Prostate gland (tissue), 2 donors: ENCODE results near the gene FBXO41. TPM values are rescaled to one million over a fixed set of nuclear protein-coding genes. Genes with fewer than 3 reads are reported as not detected.

Experiments
- DNase-seq: peaks from one replicate; pipeline ENCODE4 v3.0.0-alpha.2; 2019; ENCODE audit warnings: low spot score
- H3K27ac ChIP-seq, 2 donors: fragments of 200-600 bp; sonication (generic); 2 replicates each; pipeline ENCODE4 v1.5.1; 2017 to 2019
- H3K27me3 ChIP-seq: fragments of 200-600 bp; sonication (generic); replicated peaks from 2 replicates; pipeline ENCODE4 v1.5.1; 2019; ENCODE audit not compliant: insufficient read depth
- H3K36me3 ChIP-seq, 2 donors: fragments of 200-600 bp; sonication (generic); 1 replicate in 1 of 2; 2 replicates in 1 of 2; pipeline versions ENCODE4 v1.5.1 to v1.8.1; 2017 to 2019
- H3K4me1 ChIP-seq: fragments of 200-600 bp; sonication (generic); replicated peaks from 2 replicates; pipeline ENCODE4 v1.5.1; 2019
- H3K4me3 ChIP-seq, 2 donors: fragments of 200-600 bp; sonication (generic); 2 replicates each; pipeline ENCODE4 v1.5.1; 2017 to 2019
- H3K9me3 ChIP-seq: fragments of 200-600 bp; sonication (generic); 2 replicates; pipeline ENCODE4 v1.5.1; 2017
- CTCF ChIP-seq, 4 experiments: fragments of 200-600 bp in 2 of 4; fragments of 450-650 bp in 2 of 4; sonication (generic) in 2 of 4; IDR thresholded peaks; 1 replicate in 3 of 4; 2 replicates in 1 of 4; pipeline ENCODE4 v1.5.1; 2016 to 2019; ENCODE audit warnings: antibody characterized with exemption in 4 of 4, mild to moderate bottlenecking in 2 of 4, moderate library complexity in 2 of 4
- POLR2A ChIP-seq: fragments of 450-650 bp; IDR thresholded peaks from one replicate; pipeline ENCODE4 v1.6.1; 2016; ENCODE audit warnings: antibody characterized with exemption, mild to moderate bottlenecking
- POLR2AphosphoS5 ChIP-seq: sonication (generic); formaldehyde crosslinking; IDR thresholded peaks from one replicate; pipeline ENCODE4 v1.6.1; 2017; ENCODE audit warnings: antibody characterized with exemption
- WGBS: methylation state at CpG from one replicate; pipeline ENCODE4 v1.1.5; 2018; 5-methylcytosine and 5-hydroxymethylcytosine counted together
- intact Hi-C: fragments of 100-400 bp; cut with DNase I; formaldehyde crosslinking; loops from one replicate; pipeline ENCODE4 v1.14.2; 2022
- total RNA-seq, 2 donors: library from RNA; depleted of rRNA; stranded (reverse); fragments of >200 nt; gene quantifications; one replicate each; pipeline ENCODE4 v1.1.0, GENCODE V29; 2016

The FBXO41 gene
- total RNA-seq, 2 donors from 2014 or later, result 4.2 to 7.4 TPM

GRCh38 chr2:73223821-73224220, 60.5 kb downstream of the FBXO41 start:
- no peak for TF ChIP-seq POLR2AphosphoS5
- no peak for TF ChIP-seq POLR2A
- no peak for TF ChIP-seq CTCF (IDR thresholded peaks at IDR 0.05)
- DNase-seq, result no peak
- Histone ChIP-seq H3K4me3 (no peak overlapping the region), H3K27ac (no peak overlapping the region), H3K4me1 (no peaks in the 10 kb centered on the region), H3K9me3 (no peaks in the 10 kb centered on the region), H3K27me3 (no peaks in the 10 kb centered on the region), H3K36me3 (no peaks in the 10 kb centered on the region)
- intact Hi-C loops, result no loop called here
- 92% methylated on average over 4 of the region's 4 CpGs for WGBS

GRCh38 chr2:73218298-73218697, 66.0 kb downstream of the FBXO41 start:
- H3K27ac ChIP-seq, result no peak overlapping the region
- intact Hi-C loops, result no loop called here
- no peaks in the 10 kb centered on the region for H3K27me3 ChIP-seq
- H3K4me1 ChIP-seq, result no peaks in the 10 kb centered on the region
- TF ChIP-seq CTCF (IDR thresholded peaks at IDR 0.05) (no peak), POLR2AphosphoS5 (no peak)
- H3K4me3 ChIP-seq, result no peak overlapping the region
- no peak for DNase-seq
- no peaks in the 10 kb centered on the region for H3K36me3 ChIP-seq
- H3K9me3 ChIP-seq, result no peaks in the 10 kb centered on the region

- Histone ChIP-seq H3K9me3 (no peaks in the 10 kb centered on the region), H3K4me3 (no peak overlapping the region), H3K27ac (no peak overlapping the region), H3K4me1 (no peaks in the 10 kb centered on the region), H3K36me3 (no peaks in the 10 kb centered on the region), H3K27me3 (no peaks in the 10 kb centered on the region)
- intact Hi-C loops, result no loop called here
- 86% methylated on average over 2 of the region's 2 CpGs for WGBS
- no peak for DNase-seq
- no peak for TF ChIP-seq POLR2AphosphoS5
- no peak for TF ChIP-seq CTCF (IDR thresholded peaks at IDR 0.05)
- no peak for TF ChIP-seq POLR2A
Measured at GRCh38 chr2:73217826-73218225, 66.5 kb downstream of the FBXO41 start.

GRCh38 chr2:73217160-73217559, 67.1 kb downstream of the FBXO41 start:
- Histone ChIP-seq H3K36me3 (no peaks in the 10 kb centered on the region), H3K4me3 (no peak overlapping the region), H3K27me3 (no peaks in the 10 kb centered on the region), H3K27ac (no peak overlapping the region), H3K4me1 (no peaks in the 10 kb centered on the region), H3K9me3 (no peaks in the 10 kb centered on the region)
- no peak for TF ChIP-seq CTCF (IDR thresholded peaks at IDR 0.05)
- TF ChIP-seq POLR2A, result no peak
- no peak for TF ChIP-seq POLR2AphosphoS5
- no peak for DNase-seq
- WGBS, result 89% methylated on average over 5 of the region's 5 CpGs
- intact Hi-C loops, result no loop called here

GRCh38 chr2:73215254-73215653, 69.0 kb downstream of the FBXO41 start:
- H3K4me3 ChIP-seq, result no peak overlapping the region
- no peaks in the 10 kb centered on the region for H3K9me3 ChIP-seq
- no peak for DNase-seq
- TF ChIP-seq POLR2AphosphoS5 (no peak), POLR2A (no peak), CTCF (IDR thresholded peaks at IDR 0.05) (peak in 1 of 4 experiments; percentile 5)
- H3K27ac ChIP-seq, result no peak overlapping the region
- intact Hi-C loops, result no loop called here
- H3K36me3 ChIP-seq, result no peaks in the 10 kb centered on the region
- no peaks in the 10 kb centered on the region for H3K4me1 ChIP-seq
- 70% methylated on average over 4 of the region's 4 CpGs for WGBS
- H3K27me3 ChIP-seq, result no peaks in the 10 kb centered on the region
